Right atrium auricular region (tissue), 2 donors: Measurements from ENCODE around the gene DENND4A. TPM values are rescaled to one million over a fixed set of nuclear protein-coding genes. Genes with fewer than 3 reads are reported as not detected.

Experiments used
- DNase-seq: peaks from one replicate; pipeline ENCODE4 v3.0.0-alpha.2; 2019; ENCODE audit warnings: low spot score
- H3K27ac ChIP-seq, 2 donors: fragments of 200-600 bp; sonication (generic); 1 replicate in 1 of 2; 2 replicates in 1 of 2; pipeline ENCODE4 v1.5.1; 2016 to 2019
- H3K27me3 ChIP-seq, 2 donors: fragments of 200-600 bp; sonication (generic); one replicate each; pipeline versions ENCODE4 v1.5.1 to v1.6.0; 2017 to 2019
- H3K36me3 ChIP-seq: fragments of 200-600 bp; sonication (generic); one replicate; pipeline ENCODE4 v1.5.1; 2016
- H3K4me1 ChIP-seq, 2 donors: fragments of 200-600 bp; sonication (generic); one replicate each; pipeline versions ENCODE4 v1.5.1 to v1.6.0; 2017 to 2019
- H3K4me3 ChIP-seq, 2 donors: fragments of 200-600 bp; sonication (generic); 1 replicate in 1 of 2; 2 replicates in 1 of 2; pipeline ENCODE4 v1.5.1; 2017 to 2019; ENCODE audit warnings: mild to moderate bottlenecking in 1 of 2, moderate library complexity in 1 of 2
- H3K9me3 ChIP-seq, 2 donors: fragments of 200-600 bp; sonication (generic); one replicate each; pipeline ENCODE4 v1.5.1; 2019
- microRNA-seq, 2 donors: library from miRNA; unstranded; fragments of <30 nt; microRNA quantifications; one replicate each; pipeline ENCODE4, GENCODE V29; 2016 to 2017; ENCODE audit warnings: borderline number of aligned reads in 2 of 2, borderline replicate concordance in 1 of 2
- total RNA-seq, 2 donors: library from RNA; depleted of rRNA; stranded (reverse); fragments of >200 nt; gene quantifications; one replicate each; pipeline ENCODE4 v1.1.0, GENCODE V29; 2016
- TF ChIP-seq, protein P1 (sequence below), 2 donors: fragments of 200-600 bp; sonication (generic); IDR thresholded peaks; one replicate each; pipeline ENCODE4 v1.5.1; 2019; ENCODE audit warnings: antibody characterized with exemption in 2 of 2

The DENND4A gene
- total RNA-seq, 2 donors from 2014 or later: 15.2 to 19.4 TPM

DNA sequence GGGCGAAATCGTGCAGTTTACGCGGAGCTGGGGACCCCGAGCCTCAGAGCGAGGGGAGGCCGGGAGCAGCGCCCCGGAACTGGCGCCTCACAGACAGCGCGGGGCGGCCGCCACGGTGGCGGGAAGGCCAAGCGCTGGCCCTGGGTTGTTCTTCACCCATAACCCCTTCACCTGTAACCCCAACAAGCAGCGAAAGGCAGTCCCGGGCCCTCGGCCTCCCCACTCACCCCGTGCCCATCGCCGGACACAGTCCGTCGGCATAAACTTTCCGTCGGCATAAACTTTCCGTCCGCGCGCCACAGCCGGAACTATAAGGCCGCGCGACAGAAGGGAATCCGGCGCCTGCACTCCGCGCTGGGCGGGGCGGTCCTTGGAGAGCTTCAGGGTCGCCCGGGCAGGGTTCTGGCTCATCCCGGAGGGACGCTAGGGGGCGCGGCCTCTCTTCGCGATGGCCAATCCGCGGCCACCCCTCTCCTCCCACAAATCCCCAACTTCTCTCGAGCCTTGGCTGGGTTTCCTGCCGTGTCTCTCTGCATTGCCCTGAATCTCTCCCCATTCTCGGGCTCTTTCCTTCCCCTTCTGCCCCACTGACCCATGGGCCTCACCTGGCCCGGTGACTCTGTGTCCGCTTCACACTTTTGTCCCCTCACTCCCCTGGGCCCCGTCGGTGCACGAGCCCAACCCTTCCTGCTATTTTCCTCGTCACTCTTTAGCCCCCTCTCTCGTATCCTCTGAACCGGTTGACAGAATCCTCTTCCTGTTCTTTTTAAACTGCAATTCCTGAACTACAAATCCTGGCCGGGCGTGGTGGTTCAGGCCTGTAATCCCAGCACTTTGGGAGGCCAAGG is 181.0 kb downstream of the DENND4A start, which contains the start of gene INTS14:
Gene INTS14, minus strand, starts transcription at position 261 of the 848 bp plus-strand sequence. CDS start 3,751 bp downstream, outside the sequence.
- no peaks in the 10 kb centered on the region for H3K9me3 ChIP-seq
- TF ChIP-seq, protein P1, sequence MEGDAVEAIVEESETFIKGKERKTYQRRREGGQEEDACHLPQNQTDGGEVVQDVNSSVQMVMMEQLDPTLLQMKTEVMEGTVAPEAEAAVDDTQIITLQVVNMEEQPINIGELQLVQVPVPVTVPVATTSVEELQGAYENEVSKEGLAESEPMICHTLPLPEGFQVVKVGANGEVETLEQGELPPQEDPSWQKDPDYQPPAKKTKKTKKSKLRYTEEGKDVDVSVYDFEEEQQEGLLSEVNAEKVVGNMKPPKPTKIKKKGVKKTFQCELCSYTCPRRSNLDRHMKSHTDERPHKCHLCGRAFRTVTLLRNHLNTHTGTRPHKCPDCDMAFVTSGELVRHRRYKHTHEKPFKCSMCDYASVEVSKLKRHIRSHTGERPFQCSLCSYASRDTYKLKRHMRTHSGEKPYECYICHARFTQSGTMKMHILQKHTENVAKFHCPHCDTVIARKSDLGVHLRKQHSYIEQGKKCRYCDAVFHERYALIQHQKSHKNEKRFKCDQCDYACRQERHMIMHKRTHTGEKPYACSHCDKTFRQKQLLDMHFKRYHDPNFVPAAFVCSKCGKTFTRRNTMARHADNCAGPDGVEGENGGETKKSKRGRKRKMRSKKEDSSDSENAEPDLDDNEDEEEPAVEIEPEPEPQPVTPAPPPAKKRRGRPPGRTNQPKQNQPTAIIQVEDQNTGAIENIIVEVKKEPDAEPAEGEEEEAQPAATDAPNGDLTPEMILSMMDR (IDR thresholded peaks at IDR 0.05): peak; percentile 67 to 86
- H3K4me3 ChIP-seq: peak within 1 kb of the TSS; percentile 89 to 96
- DNase-seq: peak; percentile 96
- peak within 1 kb of the TSS; percentile 97 to 98 for H3K27ac ChIP-seq
- no peaks in the 10 kb centered on the region for H3K27me3 ChIP-seq
- H3K36me3 ChIP-seq: no peaks in the 10 kb centered on the region
- H3K4me1 ChIP-seq: peaks cover 0 to 31% of the 10 kb centered on the region in 2 donors

Small RNAs within 50 kb of the gene (microRNA-seq; reads per million reads assigned to microRNA genes)
- 0 reads per million in 2 donors for gene MIR4511

Other genes starting within 250 kb of the DENND4A start
- 10 to 100 TPM; 15.3 to 19.7 TPM for gene INTS14, start 181.2 kb downstream of the DENND4A start, total RNA-seq
- 1 to 10 TPM; 1.9 to 2.8 TPM for gene SLC24A1, start 170.4 kb downstream of the DENND4A start, total RNA-seq
- 100 to 1,000 TPM; 122 to 183 TPM for gene RAB11A, start 77.2 kb upstream of the DENND4A start, total RNA-seq